ENCODE data around the gene IFTAP. TPM values are rescaled to one million over a fixed set of nuclear protein-coding genes. Genes with fewer than 3 reads are reported as not detected.
A peak's percentile ranks its signal among the peaks of the same experiment; 100 is the strongest.

IFTAP gene
- total RNA-seq, 1 experiment from 2014 or later = 19.9 TPM

DNA sequence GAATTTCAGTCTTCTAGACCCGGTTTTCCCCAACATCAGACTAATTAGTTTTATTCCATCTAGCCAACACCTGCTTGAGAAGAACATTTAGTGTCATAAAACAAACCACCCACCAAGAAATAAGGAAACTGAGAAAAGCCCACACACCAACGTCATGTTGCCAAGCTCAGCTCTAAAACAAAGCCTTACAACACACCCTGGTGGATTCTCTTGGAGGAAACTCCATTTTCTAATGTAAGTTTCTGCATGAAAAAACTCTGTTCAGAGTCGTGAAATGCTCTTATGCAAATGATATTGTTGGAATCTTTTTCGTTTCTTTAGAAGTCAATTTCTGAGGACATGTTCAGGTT is 108.7 kb downstream of the IFTAP start:
- Histone ChIP-seq H3K18ac (ENCODE audit: insufficient read length, low read depth, low read length) (no peak overlapping the region), H3K79me2 (ENCODE audit: insufficient read depth, low read length) (no peaks in the 10 kb centered on the region), H3K9me3 (ENCODE audit: control insufficient read depth, low read depth, low read length) (no peaks in the 10 kb centered on the region), H2BK15ac (ENCODE audit: low read depth, low read length) (no peak overlapping the region), H3K23me2 (ENCODE audit: insufficient read length, low read depth, low read length, poor library complexity, severe bottlenecking) (no peaks in the 10 kb centered on the region), H3K27me3 (ENCODE audit: insufficient read depth, low read length) (no peaks in the 10 kb centered on the region), H4K91ac (ENCODE audit: insufficient read length, low read depth, low read length) (no peak overlapping the region), H2BK120ac (ENCODE audit: low read depth, low read length, poor library complexity, severe bottlenecking) (no peak overlapping the region), H3K14ac (ENCODE audit: insufficient read depth, low read length) (no peak overlapping the region), H2BK12ac (ENCODE audit: insufficient read length, low read depth, low read length) (no peak overlapping the region), H4K5ac (ENCODE audit: insufficient read length, low read depth, low read length) (no peak overlapping the region), H3K4me1 (ENCODE audit: insufficient read depth, low read length) (peaks cover 3% of the 10 kb centered on the region; the same call in 1 of the 2 replicates), H3K79me1 (ENCODE audit: insufficient read depth, low read depth, low read length, poor library complexity, severe bottlenecking) (no peaks in the 10 kb centered on the region), H3K4ac (ENCODE audit: low read depth, low read length) (no peak overlapping the region), H4K20me1 (ENCODE audit: control insufficient read depth, insufficient read depth, insufficient read length) (no peaks in the 10 kb centered on the region), H4K8ac (replicated peaks; ENCODE audit: insufficient read length, low read depth, low read length) (no peak overlapping the region), H2AFZ (ENCODE audit: low read length) (peak overlapping the region; percentile 46), H3K4me2 (ENCODE audit: insufficient read depth, insufficient read length, low read length) (no peak overlapping the region), H2AK5ac (ENCODE audit: insufficient read length, low read length) (no peak overlapping the region), H3T11ph (ENCODE audit: low read length) (no peak overlapping the region), H3K27ac (ENCODE audit: insufficient read length, low read depth, low read length) (no peak overlapping the region), H2BK20ac (ENCODE audit: low read depth, low read length, poor library complexity, severe bottlenecking) (no peak overlapping the region), H3K23ac (ENCODE audit: insufficient read length, low read depth, low read length) (no peak overlapping the region), H3K56ac (ENCODE audit: insufficient read length, low read depth, low read length) (no peak overlapping the region), H2BK5ac (ENCODE audit: insufficient read length, low read length) (no peak overlapping the region), H3K9ac (ENCODE audit: extremely low read depth, insufficient read length, low read length) (no peak overlapping the region)
- TF ChIP-seq, protein P1, sequence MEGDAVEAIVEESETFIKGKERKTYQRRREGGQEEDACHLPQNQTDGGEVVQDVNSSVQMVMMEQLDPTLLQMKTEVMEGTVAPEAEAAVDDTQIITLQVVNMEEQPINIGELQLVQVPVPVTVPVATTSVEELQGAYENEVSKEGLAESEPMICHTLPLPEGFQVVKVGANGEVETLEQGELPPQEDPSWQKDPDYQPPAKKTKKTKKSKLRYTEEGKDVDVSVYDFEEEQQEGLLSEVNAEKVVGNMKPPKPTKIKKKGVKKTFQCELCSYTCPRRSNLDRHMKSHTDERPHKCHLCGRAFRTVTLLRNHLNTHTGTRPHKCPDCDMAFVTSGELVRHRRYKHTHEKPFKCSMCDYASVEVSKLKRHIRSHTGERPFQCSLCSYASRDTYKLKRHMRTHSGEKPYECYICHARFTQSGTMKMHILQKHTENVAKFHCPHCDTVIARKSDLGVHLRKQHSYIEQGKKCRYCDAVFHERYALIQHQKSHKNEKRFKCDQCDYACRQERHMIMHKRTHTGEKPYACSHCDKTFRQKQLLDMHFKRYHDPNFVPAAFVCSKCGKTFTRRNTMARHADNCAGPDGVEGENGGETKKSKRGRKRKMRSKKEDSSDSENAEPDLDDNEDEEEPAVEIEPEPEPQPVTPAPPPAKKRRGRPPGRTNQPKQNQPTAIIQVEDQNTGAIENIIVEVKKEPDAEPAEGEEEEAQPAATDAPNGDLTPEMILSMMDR (conservative IDR thresholded peaks at IDR 0.05) = no peak
- no peak for DNase-seq
- Mint-ChIP-seq H3K27me3 (ENCODE audit: low read depth) (peaks cover 3% of the 10 kb centered on the region), H3K27ac (no peak overlapping the region; a peak in 1 of 7 replicates), H3K4me1 (peaks cover 25 to 34% of the 10 kb centered on the region in 2 experiments), H3K9me3 (no peaks in the 10 kb centered on the region), H3K36me3 (ENCODE audit: insufficient read depth in 1 of 3, low read depth in 3 of 3) (no peaks in the 10 kb centered on the region), H3K4me3 (no peak overlapping the region)
- no CpG with 5 or more reads among the region's 4 CpGs for WGBS (ENCODE audit: extremely low coverage, insufficient read length, low lambda C conversion rate)

Other genes starting within 250 kb of the IFTAP start
- gene TRAF6, start 84.2 kb upstream of the IFTAP start, total RNA-seq (2021) = 9.8 and 9.9 TPM in 2 replicates
- 0.50 and 0.70 TPM in 2 replicates for gene RAG1, start 26.5 kb upstream of the IFTAP start, total RNA-seq (2021)
- gene RAG2, start 3.7 kb downstream of the IFTAP start, total RNA-seq (2021) = not detected in 2 replicates

All from H9 (cell line).